T-helper 17 cell (primary cell): ENCODE measurements around the gene TBC1D14. TPM values are rescaled to one million over a fixed set of nuclear protein-coding genes. Genes with fewer than 3 reads are reported as not detected.

Source experiments
- ATAC-seq: fragments of 150-1000 bp; cut with Tn5 transposase; 2 replicates; pipeline ENCODE4 v1.10.0; 2021; ENCODE audit warnings: mild to moderate bottlenecking, moderate library complexity
- DNase-seq, 3 donors: peaks; one replicate each; pipeline versions ENCODE4 v3.0.0 to v3.0.0-alpha.2; 2020 to 2021
- H3K9me3 ChIP-seq: one replicate; pipeline ENCODE4 v1.7.0; 2013; ENCODE audit warnings: low read length, mild to moderate bottlenecking; ENCODE audit not compliant: control insufficient read depth, poor library complexity, severe bottlenecking
- H3K27ac Mint-ChIP-seq: one replicate; pipeline ENCODE4 v1.8.0; 2022; ENCODE audit warnings: mild to moderate bottlenecking, moderate library complexity, mixed read lengths
- H3K27me3 Mint-ChIP-seq: one replicate; pipeline ENCODE4 v1.8.0; 2022; ENCODE audit warnings: mixed read lengths
- H3K36me3 Mint-ChIP-seq: one replicate; pipeline ENCODE4 v1.8.0; 2022; ENCODE audit warnings: low read depth, mixed read lengths
- H3K4me1 Mint-ChIP-seq: one replicate; pipeline ENCODE4 v1.8.0; 2022; ENCODE audit warnings: mild to moderate bottlenecking, mixed read lengths
- H3K4me3 Mint-ChIP-seq: one replicate; pipeline ENCODE4 v1.8.0; 2022; ENCODE audit warnings: mild to moderate bottlenecking, moderate library complexity, mixed read lengths
- total RNA-seq, 4 donors: library from RNA in 2 of 4; stranded (reverse) in 2 of 4; gene quantifications; one replicate each; pipeline ENCODE4 v1.2.3 and lab custom pipeline; 2022 to 2026

TBC1D14 gene
- total RNA-seq, 2 donors from 2014 or later, result 49.1 to 55.2 TPM

DNA sequence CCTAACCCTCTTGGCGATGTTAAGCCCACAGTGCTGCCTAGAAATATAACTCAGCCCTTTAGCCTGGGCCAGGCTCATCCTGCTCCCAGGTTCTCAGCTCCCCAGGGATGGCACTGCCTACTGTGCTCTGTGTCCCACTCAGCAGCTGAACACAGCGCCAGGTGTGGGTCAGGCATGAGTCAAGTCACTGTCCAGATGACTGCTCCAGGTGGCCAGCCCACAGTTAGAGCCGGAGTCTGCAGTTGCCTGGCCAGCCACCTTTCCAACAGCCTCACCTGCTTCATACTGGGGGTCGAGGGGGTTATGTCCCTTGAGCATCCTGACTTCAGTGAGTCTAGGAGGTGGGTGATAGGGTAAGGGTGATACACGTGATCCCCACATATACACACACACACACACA is 48.4 kb downstream of the TBC1D14 start:
- no peak for DNase-seq
- Mint-ChIP-seq H3K4me1 (peaks cover 38% of the 10 kb centered on the region), H3K4me3 (no peak overlapping the region), H3K27ac (peak overlapping the region; percentile 8), H3K36me3 (no peaks in the 10 kb centered on the region), H3K27me3 (no peaks in the 10 kb centered on the region)
- ATAC-seq, result no peak
- H3K9me3 ChIP-seq, result no peaks in the 10 kb centered on the region

- Mint-ChIP-seq H3K4me1 (peaks cover 43% of the 10 kb centered on the region), H3K27me3 (no peaks in the 10 kb centered on the region), H3K36me3 (no peaks in the 10 kb centered on the region), H3K4me3 (no peak overlapping the region), H3K27ac (peak overlapping the region; percentile 2)
- no peaks in the 10 kb centered on the region for H3K9me3 ChIP-seq
- ATAC-seq, result no peak
- no peak for DNase-seq
Measured at GRCh38 chr4:6959261-6959660, 49.6 kb downstream of the TBC1D14 start.

DNA sequence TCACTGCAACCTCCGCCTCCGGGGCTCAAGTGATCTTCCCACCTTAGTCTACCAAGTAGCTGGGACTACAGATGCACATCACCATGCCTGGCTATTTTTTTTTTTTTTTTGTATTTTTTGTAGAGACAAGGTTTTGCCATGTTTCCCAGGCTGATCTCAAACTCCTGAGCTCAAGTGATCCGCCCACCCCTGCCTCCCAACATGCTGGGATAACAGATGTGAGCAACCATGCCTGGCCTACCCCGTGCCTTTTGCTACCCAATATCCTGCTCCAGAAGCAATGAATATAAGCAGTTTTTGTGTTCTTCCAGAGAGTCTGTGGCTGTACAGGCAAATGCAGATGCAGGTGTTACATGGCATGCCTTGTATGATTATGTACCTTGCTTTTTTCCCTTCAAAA is 50.5 kb downstream of the TBC1D14 start:
- ATAC-seq, result no peak
- H3K27ac Mint-ChIP-seq, result no peak overlapping the region
- no peaks in the 10 kb centered on the region for H3K36me3 Mint-ChIP-seq
- H3K4me1 Mint-ChIP-seq, result peaks cover 42% of the 10 kb centered on the region
- DNase-seq, result no peak
- H3K9me3 ChIP-seq, result no peaks in the 10 kb centered on the region
- H3K27me3 Mint-ChIP-seq, result no peaks in the 10 kb centered on the region
- no peak overlapping the region for H3K4me3 Mint-ChIP-seq

DNA sequence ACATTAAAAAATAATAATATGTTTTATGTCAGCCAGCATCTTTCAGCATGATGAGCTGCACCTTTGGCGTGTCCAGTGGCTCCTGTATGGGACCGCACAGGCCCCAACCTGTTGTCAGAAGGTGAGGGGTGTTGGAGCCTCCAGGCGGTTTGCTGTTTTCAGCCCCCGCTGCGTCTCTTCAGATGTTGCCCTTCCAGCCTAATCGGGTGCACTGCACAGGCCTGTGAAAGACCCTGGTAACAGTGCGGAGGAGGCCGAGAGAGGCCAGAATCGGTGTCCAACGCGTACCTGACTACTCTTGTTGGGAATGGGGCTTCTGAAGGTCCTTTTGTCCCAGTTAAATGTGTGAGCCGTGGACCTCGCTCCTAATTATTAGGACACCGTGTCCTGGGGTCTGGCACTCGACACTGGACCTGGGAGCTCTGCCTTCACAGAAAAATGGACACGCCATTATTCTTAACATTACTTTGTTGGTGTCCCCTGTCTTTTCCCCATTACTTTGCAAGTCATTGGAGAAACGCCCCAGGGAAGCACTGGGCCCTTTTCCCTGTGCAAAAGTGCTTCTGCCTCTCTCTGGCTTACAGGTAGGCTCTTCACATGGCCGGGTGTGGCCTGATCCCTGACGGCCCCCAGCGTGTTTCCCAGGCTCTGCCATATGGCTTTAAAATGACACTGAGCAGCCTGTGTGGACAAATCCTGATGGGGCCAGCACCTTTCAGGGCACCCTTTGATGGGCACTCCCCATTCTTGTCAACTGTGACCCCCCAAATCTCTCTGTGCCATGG is 51.2 kb downstream of the TBC1D14 start:
- ATAC-seq, result no peak
- peaks cover 43% of the 10 kb centered on the region for H3K4me1 Mint-ChIP-seq
- no peaks in the 10 kb centered on the region for H3K27me3 Mint-ChIP-seq
- H3K4me3 Mint-ChIP-seq, result no peak overlapping the region
- H3K9me3 ChIP-seq, result no peaks in the 10 kb centered on the region
- DNase-seq, result no peak
- H3K36me3 Mint-ChIP-seq, result no peaks in the 10 kb centered on the region
- peak overlapping the region; percentile 9 for H3K27ac Mint-ChIP-seq

GRCh38 chr4:6961496-6962210 is 52.0 kb downstream of the TBC1D14 start:
- ATAC-seq, result no peak
- no peaks in the 10 kb centered on the region for H3K9me3 ChIP-seq
- Mint-ChIP-seq H3K4me1 (peaks cover 44% of the 10 kb centered on the region), H3K27ac (peak overlapping the region; percentile 39), H3K27me3 (no peaks in the 10 kb centered on the region), H3K36me3 (no peaks in the 10 kb centered on the region), H3K4me3 (no peak overlapping the region)
- no peak for DNase-seq

- Mint-ChIP-seq H3K27ac (peak overlapping the region; percentile 39), H3K36me3 (no peaks in the 10 kb centered on the region), H3K27me3 (no peaks in the 10 kb centered on the region), H3K4me3 (no peak overlapping the region), H3K4me1 (peaks cover 39% of the 10 kb centered on the region)
- DNase-seq (no peak), ATAC-seq (no peak)
- H3K9me3 ChIP-seq, result no peaks in the 10 kb centered on the region
Measured at GRCh38 chr4:6962211-6963041, 52.8 kb downstream of the TBC1D14 start.

GRCh38 chr4:6963139-6963611 is 53.5 kb downstream of the TBC1D14 start:
- Mint-ChIP-seq H3K4me3 (no peak overlapping the region), H3K36me3 (no peaks in the 10 kb centered on the region), H3K27me3 (no peaks in the 10 kb centered on the region), H3K27ac (peak overlapping the region; percentile 32), H3K4me1 (peaks cover 40% of the 10 kb centered on the region)
- no peaks in the 10 kb centered on the region for H3K9me3 ChIP-seq
- DNase-seq, result no peak
- no peak for ATAC-seq

GRCh38 chr4:6964858-6965257 is 55.2 kb downstream of the TBC1D14 start:
- ATAC-seq (peak; percentile 39), DNase-seq (no peak)
- Mint-ChIP-seq H3K4me1 (peaks cover 41% of the 10 kb centered on the region), H3K36me3 (peaks cover 3% of the 10 kb centered on the region), H3K4me3 (peak overlapping the region; percentile 33), H3K27me3 (no peaks in the 10 kb centered on the region), H3K27ac (peak overlapping the region; percentile 94)
- H3K9me3 ChIP-seq, result no peaks in the 10 kb centered on the region

DNA sequence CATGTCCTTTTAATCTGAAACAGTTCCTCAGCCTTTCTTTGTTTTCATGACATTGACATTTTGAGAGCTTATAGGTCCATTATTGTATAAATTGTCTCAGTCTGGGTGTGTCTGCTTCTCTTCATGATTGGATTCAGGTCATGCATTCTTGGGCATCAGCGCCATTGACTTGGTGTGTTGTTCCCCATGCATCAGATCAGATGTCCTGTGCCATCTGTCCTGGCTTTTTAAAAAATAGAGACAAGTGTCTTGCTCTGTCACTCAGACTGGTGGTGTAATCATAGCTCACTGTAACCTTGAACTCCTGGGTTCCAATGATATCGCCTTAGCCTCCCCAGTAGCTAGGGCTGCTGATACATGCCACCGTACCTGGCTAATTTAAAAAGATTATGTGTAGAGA is 55.7 kb downstream of the TBC1D14 start:
- no peaks in the 10 kb centered on the region for H3K27me3 Mint-ChIP-seq
- DNase-seq, result no peak
- peak overlapping the region; percentile 94 for H3K27ac Mint-ChIP-seq
- H3K36me3 Mint-ChIP-seq, result peaks cover 3% of the 10 kb centered on the region
- H3K4me1 Mint-ChIP-seq, result peaks cover 41% of the 10 kb centered on the region
- ATAC-seq, result no peak
- peak overlapping the region; percentile 33 for H3K4me3 Mint-ChIP-seq
- H3K9me3 ChIP-seq, result no peaks in the 10 kb centered on the region

GRCh38 chr4:6967846-6968340 is 58.3 kb downstream of the TBC1D14 start:
- H3K27ac Mint-ChIP-seq, result no peak overlapping the region
- H3K4me1 Mint-ChIP-seq, result peaks cover 37% of the 10 kb centered on the region
- H3K36me3 Mint-ChIP-seq, result peaks cover 5% of the 10 kb centered on the region
- H3K27me3 Mint-ChIP-seq, result no peaks in the 10 kb centered on the region
- no peak overlapping the region for H3K4me3 Mint-ChIP-seq
- ATAC-seq (no peak), DNase-seq (no peak)
- H3K9me3 ChIP-seq, result no peaks in the 10 kb centered on the region

DNA sequence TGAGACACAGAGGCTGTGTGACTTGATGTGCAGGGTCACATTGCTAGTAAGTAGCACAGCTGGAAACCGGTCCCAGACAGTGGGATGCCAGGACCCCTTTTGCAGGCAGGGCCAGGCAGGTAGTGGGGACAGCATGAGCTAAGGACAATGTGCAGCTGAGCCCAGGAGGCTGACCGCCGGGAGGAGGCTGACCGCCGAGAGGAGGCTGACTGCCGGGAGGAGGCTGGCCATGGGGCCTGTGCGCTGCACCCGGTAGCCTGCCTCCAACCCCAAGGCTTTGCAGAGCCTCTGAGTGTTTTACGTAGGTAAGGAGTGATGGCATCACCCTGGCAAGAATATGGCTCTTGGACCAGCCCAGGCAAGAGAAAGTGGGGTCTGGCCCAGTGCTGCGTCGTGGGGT is 58.9 kb downstream of the TBC1D14 start:
- DNase-seq, result no peak
- no peaks in the 10 kb centered on the region for H3K9me3 ChIP-seq
- Mint-ChIP-seq H3K4me3 (no peak overlapping the region), H3K4me1 (peaks cover 39% of the 10 kb centered on the region), H3K36me3 (peaks cover 5% of the 10 kb centered on the region), H3K27me3 (no peaks in the 10 kb centered on the region), H3K27ac (no peak overlapping the region)
- no peak for ATAC-seq

GRCh38 chr4:6969826-6970800 is 60.5 kb downstream of the TBC1D14 start:
- no peak for ATAC-seq
- Mint-ChIP-seq H3K27me3 (no peaks in the 10 kb centered on the region), H3K27ac (no peak overlapping the region), H3K4me3 (no peak overlapping the region), H3K4me1 (peaks cover 34% of the 10 kb centered on the region), H3K36me3 (peaks cover 5% of the 10 kb centered on the region)
- no peak for DNase-seq
- no peaks in the 10 kb centered on the region for H3K9me3 ChIP-seq
